ENCODE results near the gene IGSF8. TPM values are rescaled to one million over a fixed set of nuclear protein-coding genes. Genes with fewer than 3 reads are reported as not detected.
A peak's percentile ranks its signal among the peaks of the same experiment; 100 is the strongest.

IGSF8 gene
- total RNA-seq, 4 donors from 2014 or later, result 35.9 to 89.0 (median 49.5) TPM

DNA sequence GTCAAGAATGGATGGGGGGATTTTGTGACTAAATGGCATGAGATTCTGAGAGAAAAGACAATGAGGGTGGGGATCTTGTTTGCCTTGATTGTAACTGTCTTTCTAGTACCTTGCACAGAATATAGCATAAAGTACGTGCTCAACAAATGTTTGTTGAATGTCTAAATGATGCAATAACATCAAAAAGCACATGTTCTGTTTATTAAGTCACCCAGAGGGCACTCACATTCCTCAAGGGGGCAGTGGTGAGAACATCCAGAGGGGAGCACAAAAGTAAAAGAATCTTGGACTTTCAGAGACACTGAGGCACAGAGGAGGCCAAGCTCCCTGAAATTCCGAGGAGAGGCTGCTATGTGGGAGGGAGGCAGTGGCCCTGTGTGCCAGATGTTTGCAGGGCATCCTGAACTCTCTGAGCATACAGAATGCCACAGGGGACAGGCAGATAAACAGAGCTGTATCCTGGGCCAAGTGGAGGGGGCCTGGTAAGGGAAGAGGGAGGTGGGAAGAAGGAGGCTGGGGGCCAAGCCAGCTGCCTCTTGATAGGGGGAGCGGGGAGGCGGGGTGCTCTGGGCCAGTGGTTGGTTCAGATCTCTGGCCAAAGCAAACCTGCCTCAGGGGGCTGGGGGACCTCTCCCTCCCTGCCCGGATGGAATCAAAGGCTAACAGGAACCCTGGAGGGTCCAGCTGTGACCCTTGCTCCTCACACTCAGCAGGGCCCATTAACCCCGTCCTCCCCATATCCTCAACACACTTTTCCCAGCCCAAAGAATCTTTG, 10.7 kb upstream of the IGSF8 start:
- 39 to 52% methylated on average over 6 of the region's 6 CpGs for whole genome bisulfite sequencing, 2 donors (ENCODE audit: low coverage in 1 of 2)
- Histone ChIP-seq H3K4me1 (peaks cover 0 to 8% (median 0%) of the 10 kb centered on the region in 4 donors), H3K27ac (no peak overlapping the region), H3K27me3 (peaks cover 4% of the 10 kb centered on the region), H3K4me3 (no peak overlapping the region), H3K9me3 (no peaks in the 10 kb centered on the region), H3K36me3 (no peaks in the 10 kb centered on the region)
- TF ChIP-seq, protein P1, sequence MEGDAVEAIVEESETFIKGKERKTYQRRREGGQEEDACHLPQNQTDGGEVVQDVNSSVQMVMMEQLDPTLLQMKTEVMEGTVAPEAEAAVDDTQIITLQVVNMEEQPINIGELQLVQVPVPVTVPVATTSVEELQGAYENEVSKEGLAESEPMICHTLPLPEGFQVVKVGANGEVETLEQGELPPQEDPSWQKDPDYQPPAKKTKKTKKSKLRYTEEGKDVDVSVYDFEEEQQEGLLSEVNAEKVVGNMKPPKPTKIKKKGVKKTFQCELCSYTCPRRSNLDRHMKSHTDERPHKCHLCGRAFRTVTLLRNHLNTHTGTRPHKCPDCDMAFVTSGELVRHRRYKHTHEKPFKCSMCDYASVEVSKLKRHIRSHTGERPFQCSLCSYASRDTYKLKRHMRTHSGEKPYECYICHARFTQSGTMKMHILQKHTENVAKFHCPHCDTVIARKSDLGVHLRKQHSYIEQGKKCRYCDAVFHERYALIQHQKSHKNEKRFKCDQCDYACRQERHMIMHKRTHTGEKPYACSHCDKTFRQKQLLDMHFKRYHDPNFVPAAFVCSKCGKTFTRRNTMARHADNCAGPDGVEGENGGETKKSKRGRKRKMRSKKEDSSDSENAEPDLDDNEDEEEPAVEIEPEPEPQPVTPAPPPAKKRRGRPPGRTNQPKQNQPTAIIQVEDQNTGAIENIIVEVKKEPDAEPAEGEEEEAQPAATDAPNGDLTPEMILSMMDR (IDR thresholded peaks at IDR 0.05), result peak; percentile 20 to 38 (median 36)
- TF ChIP-seq EP300 (IDR thresholded peaks at IDR 0.05; ENCODE audit: low read depth), result no peak
- DNase-seq, result no peak
- in situ Hi-C loops (cut with MboI; ENCODE audit: low pct_ligation_motif_present in 1 of 4, low pct_unique_long_range_greater_than_20kb in 1 of 4, low sequenced_read_pairs in 3 of 4), result no loop called here
- intact Hi-C loops (cut with DNase I; ENCODE audit: low total_unique reads), result loop anchor here (10.0 kb wide), 1 partner anchor 86 kb away; the partner anchor contains the start of gene CASQ1

DNA sequence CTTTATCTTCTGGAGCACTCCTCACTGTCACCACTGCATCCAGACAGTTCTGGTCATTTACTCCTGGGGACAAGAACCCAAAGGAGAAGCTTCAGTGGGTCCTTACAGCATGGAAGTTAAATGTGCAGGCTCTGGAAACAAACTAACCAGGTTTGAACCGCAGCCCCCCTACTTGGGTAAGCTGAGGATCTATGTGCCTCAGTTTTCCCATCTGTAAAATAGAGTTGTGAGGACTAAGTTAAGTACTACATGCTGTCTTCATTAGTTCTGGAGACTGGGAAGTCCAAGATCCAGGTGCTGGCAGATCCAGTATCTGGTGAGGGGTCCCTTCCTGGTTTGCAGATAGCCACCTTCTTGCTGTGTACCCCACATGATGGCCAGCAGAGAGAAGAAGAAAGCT, 9.1 kb upstream of the IGSF8 start:
- in situ Hi-C loops (cut with MboI; ENCODE audit: low pct_ligation_motif_present in 1 of 4, low pct_unique_long_range_greater_than_20kb in 1 of 4, low sequenced_read_pairs in 3 of 4) (no loop called here), intact Hi-C loops (cut with DNase I; ENCODE audit: low total_unique reads) (loop anchor here (10.0 kb wide), 1 partner anchor 87 kb away; the partner anchor contains the start of gene CASQ1)
- Histone ChIP-seq H3K27ac (no peak overlapping the region), H3K27me3 (peaks cover 4% of the 10 kb centered on the region), H3K9me3 (no peaks in the 10 kb centered on the region), H3K36me3 (no peaks in the 10 kb centered on the region), H3K4me3 (no peak overlapping the region), H3K4me1 (peaks cover 0 to 16% (median 5%) of the 10 kb centered on the region in 4 donors)
- TF ChIP-seq POLR2A (IDR thresholded peaks at IDR 0.05) (no peak), EP300 (IDR thresholded peaks at IDR 0.05; ENCODE audit: low read depth) (no peak), POLR2AphosphoS5 (IDR thresholded peaks at IDR 0.05) (no peak)
- TF ChIP-seq, protein P1 (IDR thresholded peaks at IDR 0.05), result no peak
- WGBS, 2 donors (ENCODE audit: low coverage in 1 of 2), result 94% methylated on average over 1 of the region's 1 CpG; no CpG with 5 or more reads in 1 of the 2 donors
- no peak for DNase-seq

DNA sequence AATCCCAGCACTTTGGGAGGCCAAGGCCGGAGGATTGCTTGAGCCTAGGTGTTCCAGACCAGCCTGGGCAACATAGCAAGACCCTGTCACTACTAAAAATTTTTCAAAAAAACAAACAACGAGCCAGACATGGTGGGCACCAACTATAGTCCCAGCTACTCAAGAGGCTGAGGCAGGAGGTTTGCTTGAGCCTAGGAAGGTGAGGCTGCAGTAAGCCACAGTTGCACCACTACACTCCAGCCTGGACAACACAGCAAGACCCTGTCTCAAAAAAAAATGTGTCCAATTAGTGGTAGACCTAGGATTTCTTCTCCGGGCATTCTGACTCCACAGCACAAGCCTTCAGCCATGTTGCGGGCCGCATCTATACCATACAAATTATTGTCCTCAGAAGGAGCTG, 6.7 kb upstream of the IGSF8 start:
- H3K4me3 ChIP-seq, result no peak overlapping the region
- no peak for DNase-seq
- no peak overlapping the region for H3K27ac ChIP-seq
- peaks cover 4% of the 10 kb centered on the region for H3K27me3 ChIP-seq
- no peaks in the 10 kb centered on the region for H3K9me3 ChIP-seq
- in situ Hi-C loops (cut with MboI; ENCODE audit: low pct_ligation_motif_present in 1 of 4, low pct_unique_long_range_greater_than_20kb in 1 of 4, low sequenced_read_pairs in 3 of 4), result no loop called here
- intact Hi-C loops (cut with DNase I; ENCODE audit: low total_unique reads), result loop anchor here (10.0 kb wide), 1 partner anchor 90 kb away; the partner anchor contains the start of gene CASQ1
- no peaks in the 10 kb centered on the region for H3K36me3 ChIP-seq
- 94 to 100% methylated on average over 1 to 5 of the region's 5 CpGs for WGBS, 2 donors (ENCODE audit: low coverage in 1 of 2)
- peaks cover 6 to 32% (median 13%) of the 10 kb centered on the region in 4 donors for H3K4me1 ChIP-seq
- no peak for TF ChIP-seq EP300 (IDR thresholded peaks at IDR 0.05; ENCODE audit: low read depth)
- TF ChIP-seq, protein P1 (IDR thresholded peaks at IDR 0.05), result no peak
- no peak for TF ChIP-seq POLR2A (IDR thresholded peaks at IDR 0.05)
- no peak for TF ChIP-seq POLR2AphosphoS5 (IDR thresholded peaks at IDR 0.05)

DNA sequence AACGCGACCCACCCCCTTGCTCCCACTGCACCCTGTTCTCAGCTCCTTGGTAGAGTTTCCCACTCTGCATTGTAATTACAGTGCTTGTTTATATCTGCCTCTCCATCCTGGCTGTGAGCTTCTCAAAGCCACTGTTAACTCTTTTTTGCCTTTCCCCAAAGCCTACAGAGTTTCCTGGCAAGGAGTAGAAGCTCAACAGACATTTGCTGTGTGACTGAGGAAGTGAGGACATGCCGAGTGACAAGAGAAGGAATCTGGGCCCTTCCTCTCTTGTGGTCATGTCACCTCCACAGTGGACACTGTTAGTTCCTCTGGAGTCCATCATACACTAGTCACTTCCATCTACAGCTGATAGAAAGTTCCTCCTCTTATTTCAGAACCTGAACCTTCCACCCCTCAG, 6.1 kb upstream of the IGSF8 start:
- H3K27me3 ChIP-seq, result peaks cover under 1% of the 10 kb centered on the region
- H3K9me3 ChIP-seq, result no peaks in the 10 kb centered on the region
- in situ Hi-C loops (cut with MboI; ENCODE audit: low pct_ligation_motif_present in 1 of 4, low pct_unique_long_range_greater_than_20kb in 1 of 4, low sequenced_read_pairs in 3 of 4) (no loop called here), intact Hi-C loops (cut with DNase I; ENCODE audit: low total_unique reads) (loop anchor here (10.0 kb wide), 1 partner anchor 90 kb away; the partner anchor contains the start of gene CASQ1)
- peak overlapping the region; percentile 7 to 97 (median 64) for H3K27ac ChIP-seq
- TF ChIP-seq EP300 (IDR thresholded peaks at IDR 0.05; ENCODE audit: low read depth) (no peak), POLR2AphosphoS5 (IDR thresholded peaks at IDR 0.05) (no peak), POLR2A (IDR thresholded peaks at IDR 0.05) (no peak)
- TF ChIP-seq, protein P1 (IDR thresholded peaks at IDR 0.05), result no peak
- no peaks in the 10 kb centered on the region for H3K36me3 ChIP-seq
- DNase-seq, result no peak
- peaks cover 7 to 34% (median 14%) of the 10 kb centered on the region in 4 donors for H3K4me1 ChIP-seq
- WGBS, 2 donors (ENCODE audit: low coverage in 1 of 2), result 60 to 69% methylated on average over 1 to 3 of the region's 3 CpGs
- H3K4me3 ChIP-seq, result no peak overlapping the region

All from transverse colon (tissue), 4 donors.